ENCODE data around the gene PRR18. TPM values are rescaled to one million over a fixed set of nuclear protein-coding genes. Genes with fewer than 3 reads are reported as not detected.

The PRR18 gene
- total RNA-seq, 1 experiment from 2014 or later, result not detected

DNA sequence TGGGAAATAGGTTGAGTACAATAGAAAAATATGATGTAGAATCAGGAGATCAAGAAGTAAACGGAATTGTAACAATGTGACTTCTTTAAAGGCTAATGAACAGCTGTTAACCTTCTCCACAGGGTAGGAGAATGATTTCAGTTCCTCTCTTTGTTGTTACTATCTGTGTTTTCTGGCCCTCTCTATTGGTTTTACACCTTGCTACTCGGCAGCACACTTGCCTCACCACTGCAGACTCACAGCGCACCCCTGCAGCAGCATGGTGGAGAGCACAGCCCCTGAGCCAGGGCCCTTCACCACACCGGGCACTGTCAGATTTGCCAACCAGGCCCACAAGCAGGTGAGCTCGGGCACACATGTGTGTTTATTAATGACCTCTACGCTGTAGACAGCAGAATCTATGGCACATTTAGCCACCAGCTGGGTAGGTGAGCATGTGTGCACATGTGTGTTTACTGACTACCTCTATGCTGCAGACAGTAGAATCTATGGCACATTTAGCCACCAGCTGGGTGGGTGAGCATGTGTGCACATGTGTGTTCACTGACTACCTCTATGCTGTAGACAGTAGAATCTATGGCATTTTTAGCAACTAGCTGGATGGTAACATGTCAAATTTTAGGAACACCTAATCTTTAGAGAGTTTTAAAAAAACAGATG lies 17.3 kb upstream of the PRR18 start:
- 0 out of 7 replicates have a peak overlapping the region, but pooled peaks of 1 of the 3 experiments have one; percentile 39 for H3K27ac Mint-ChIP-seq
- H3K9me3 Mint-ChIP-seq, result no peaks in the 10 kb centered on the region
- Histone ChIP-seq H2BK15ac (ENCODE audit: low read depth, low read length) (no peak overlapping the region), H3K56ac (ENCODE audit: insufficient read length, low read depth, low read length) (no peak overlapping the region), H3K18ac (ENCODE audit: insufficient read length, low read depth, low read length) (no peak overlapping the region), H2BK20ac (ENCODE audit: low read depth, low read length, poor library complexity, severe bottlenecking) (no peak overlapping the region), H3K4me2 (ENCODE audit: insufficient read depth, insufficient read length, low read length) (no peak overlapping the region), H3K79me2 (ENCODE audit: insufficient read depth, low read length) (peaks cover 10% of the 10 kb centered on the region; the same call in 1 of the 2 replicates), H3K23ac (ENCODE audit: insufficient read length, low read depth, low read length) (no peak overlapping the region), H3K27me3 (ENCODE audit: insufficient read depth, low read length) (no peaks in the 10 kb centered on the region), H3K9ac (ENCODE audit: extremely low read depth, insufficient read length, low read length) (no peak overlapping the region), H3K23me2 (ENCODE audit: insufficient read length, low read depth, low read length, poor library complexity, severe bottlenecking) (no peaks in the 10 kb centered on the region), H3T11ph (ENCODE audit: low read length) (no peak overlapping the region), H2AK5ac (ENCODE audit: insufficient read length, low read length) (no peak overlapping the region), H3K9me3 (ENCODE audit: control insufficient read depth, low read depth, low read length) (no peaks in the 10 kb centered on the region), H4K5ac (ENCODE audit: insufficient read length, low read depth, low read length) (no peak overlapping the region), H3K4ac (ENCODE audit: low read depth, low read length) (no peak overlapping the region), H4K8ac (replicated peaks; ENCODE audit: insufficient read length, low read depth, low read length) (no peak overlapping the region), H4K91ac (ENCODE audit: insufficient read length, low read depth, low read length) (no peak overlapping the region), H3K4me1 (ENCODE audit: insufficient read depth, low read length) (no peaks in the 10 kb centered on the region), H3K27ac (ENCODE audit: insufficient read length, low read depth, low read length) (no peak overlapping the region), H2AFZ (ENCODE audit: low read length) (no peak overlapping the region), H2BK5ac (ENCODE audit: insufficient read length, low read length) (no peak overlapping the region), H4K20me1 (ENCODE audit: control insufficient read depth, insufficient read depth, insufficient read length) (no peaks in the 10 kb centered on the region), H2BK120ac (ENCODE audit: low read depth, low read length, poor library complexity, severe bottlenecking) (no peak overlapping the region), H3K14ac (ENCODE audit: insufficient read depth, low read length) (no peak overlapping the region), H3K79me1 (ENCODE audit: insufficient read depth, low read depth, low read length, poor library complexity, severe bottlenecking) (no peaks in the 10 kb centered on the region), H2BK12ac (ENCODE audit: insufficient read length, low read depth, low read length) (no peak overlapping the region)
- DNase-seq, result no peak
- WGBS (ENCODE audit: extremely low coverage, insufficient read length, low lambda C conversion rate), result no CpG with 5 or more reads among the region's 6 CpGs
- H3K4me3 Mint-ChIP-seq, result no peak overlapping the region
- no peaks in the 10 kb centered on the region for H3K27me3 Mint-ChIP-seq (ENCODE audit: low read depth)
- H3K36me3 Mint-ChIP-seq (ENCODE audit: insufficient read depth in 1 of 3, low read depth in 3 of 3), result peaks cover 18 to 65% (median 50%) of the 10 kb centered on the region in 3 experiments; a peak in 6 of 7 replicates
- H3K4me1 Mint-ChIP-seq, result peaks cover 1 to 2% of the 10 kb centered on the region in 2 experiments; a peak in 3 of 4 replicates
- TF ChIP-seq, protein P1, sequence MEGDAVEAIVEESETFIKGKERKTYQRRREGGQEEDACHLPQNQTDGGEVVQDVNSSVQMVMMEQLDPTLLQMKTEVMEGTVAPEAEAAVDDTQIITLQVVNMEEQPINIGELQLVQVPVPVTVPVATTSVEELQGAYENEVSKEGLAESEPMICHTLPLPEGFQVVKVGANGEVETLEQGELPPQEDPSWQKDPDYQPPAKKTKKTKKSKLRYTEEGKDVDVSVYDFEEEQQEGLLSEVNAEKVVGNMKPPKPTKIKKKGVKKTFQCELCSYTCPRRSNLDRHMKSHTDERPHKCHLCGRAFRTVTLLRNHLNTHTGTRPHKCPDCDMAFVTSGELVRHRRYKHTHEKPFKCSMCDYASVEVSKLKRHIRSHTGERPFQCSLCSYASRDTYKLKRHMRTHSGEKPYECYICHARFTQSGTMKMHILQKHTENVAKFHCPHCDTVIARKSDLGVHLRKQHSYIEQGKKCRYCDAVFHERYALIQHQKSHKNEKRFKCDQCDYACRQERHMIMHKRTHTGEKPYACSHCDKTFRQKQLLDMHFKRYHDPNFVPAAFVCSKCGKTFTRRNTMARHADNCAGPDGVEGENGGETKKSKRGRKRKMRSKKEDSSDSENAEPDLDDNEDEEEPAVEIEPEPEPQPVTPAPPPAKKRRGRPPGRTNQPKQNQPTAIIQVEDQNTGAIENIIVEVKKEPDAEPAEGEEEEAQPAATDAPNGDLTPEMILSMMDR (conservative IDR thresholded peaks at IDR 0.05), result no peak
